Ovary (tissue), 3 donors: ENCODE data around the gene GYG2.

ENCODE experiments used
- EP300 ChIP-seq: sonication (generic); formaldehyde crosslinking; IDR thresholded peaks from one replicate; pipeline ENCODE4 v1.6.1; 2017; ENCODE audit warnings: antibody characterized with exemption
- POLR2A ChIP-seq: fragments of 450-650 bp; IDR thresholded peaks from one replicate; pipeline ENCODE4 v1.6.1; 2017; ENCODE audit warnings: antibody characterized with exemption, mild to moderate bottlenecking, moderate library complexity
- TF ChIP-seq, protein P1 (sequence below), 3 donors: fragments of 450-650 bp in 2 of 3; fragments of 200-600 bp in 1 of 3; IDR thresholded peaks; one replicate each; pipeline versions ENCODE4 v1.5.1 to v1.8.0; 2016 to 2022; ENCODE audit warnings: antibody characterized with exemption in 3 of 3, mild to moderate bottlenecking in 1 of 3
- donor health status: DM: no; HTN: no; CAD: no.

DNA sequence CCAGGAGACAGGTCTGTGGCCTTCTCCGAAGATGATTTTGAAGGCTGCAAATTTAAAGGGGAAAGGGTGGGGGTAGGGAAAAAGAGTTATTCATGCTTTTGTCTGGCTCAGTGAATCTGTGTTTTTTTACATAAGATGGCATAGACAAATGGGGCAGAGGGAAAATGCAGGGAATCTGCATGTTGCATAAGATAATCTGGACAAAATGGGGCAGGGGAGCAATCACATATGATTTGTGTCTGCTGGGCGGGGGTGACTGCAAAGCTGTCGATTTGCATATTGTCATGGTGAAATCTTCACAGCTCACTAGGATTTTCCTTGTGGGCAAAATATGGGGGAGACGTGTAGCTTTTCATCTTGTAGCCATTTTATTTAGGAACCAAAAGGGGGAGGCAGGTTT, 29.4 kb upstream of the GYG2 start:
- TF ChIP-seq, protein P1, sequence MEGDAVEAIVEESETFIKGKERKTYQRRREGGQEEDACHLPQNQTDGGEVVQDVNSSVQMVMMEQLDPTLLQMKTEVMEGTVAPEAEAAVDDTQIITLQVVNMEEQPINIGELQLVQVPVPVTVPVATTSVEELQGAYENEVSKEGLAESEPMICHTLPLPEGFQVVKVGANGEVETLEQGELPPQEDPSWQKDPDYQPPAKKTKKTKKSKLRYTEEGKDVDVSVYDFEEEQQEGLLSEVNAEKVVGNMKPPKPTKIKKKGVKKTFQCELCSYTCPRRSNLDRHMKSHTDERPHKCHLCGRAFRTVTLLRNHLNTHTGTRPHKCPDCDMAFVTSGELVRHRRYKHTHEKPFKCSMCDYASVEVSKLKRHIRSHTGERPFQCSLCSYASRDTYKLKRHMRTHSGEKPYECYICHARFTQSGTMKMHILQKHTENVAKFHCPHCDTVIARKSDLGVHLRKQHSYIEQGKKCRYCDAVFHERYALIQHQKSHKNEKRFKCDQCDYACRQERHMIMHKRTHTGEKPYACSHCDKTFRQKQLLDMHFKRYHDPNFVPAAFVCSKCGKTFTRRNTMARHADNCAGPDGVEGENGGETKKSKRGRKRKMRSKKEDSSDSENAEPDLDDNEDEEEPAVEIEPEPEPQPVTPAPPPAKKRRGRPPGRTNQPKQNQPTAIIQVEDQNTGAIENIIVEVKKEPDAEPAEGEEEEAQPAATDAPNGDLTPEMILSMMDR (IDR thresholded peaks at IDR 0.05) = no peak
- TF ChIP-seq POLR2A (no peak), EP300 (no peak)
